IPS-NIHi7 (cell line): ENCODE data around the gene DEFB113.
A peak's percentile ranks its signal among the peaks of the same experiment; 100 is the strongest.

Experiments used
- DNase-seq: peaks from one replicate; pipeline ENCODE4 v3.0.0; 2012; ENCODE audit warnings: mixed read lengths; ENCODE audit errors: extremely low spot score

DEFB113 gene

GRCh38 chr6:49935387-49935786 lies 34.0 kb downstream of the DEFB113 start:
- DNase-seq = no peak

- DNase-seq = no peak
Measured at GRCh38 chr6:49934770-49935169, 34.7 kb downstream of the DEFB113 start.

DNA sequence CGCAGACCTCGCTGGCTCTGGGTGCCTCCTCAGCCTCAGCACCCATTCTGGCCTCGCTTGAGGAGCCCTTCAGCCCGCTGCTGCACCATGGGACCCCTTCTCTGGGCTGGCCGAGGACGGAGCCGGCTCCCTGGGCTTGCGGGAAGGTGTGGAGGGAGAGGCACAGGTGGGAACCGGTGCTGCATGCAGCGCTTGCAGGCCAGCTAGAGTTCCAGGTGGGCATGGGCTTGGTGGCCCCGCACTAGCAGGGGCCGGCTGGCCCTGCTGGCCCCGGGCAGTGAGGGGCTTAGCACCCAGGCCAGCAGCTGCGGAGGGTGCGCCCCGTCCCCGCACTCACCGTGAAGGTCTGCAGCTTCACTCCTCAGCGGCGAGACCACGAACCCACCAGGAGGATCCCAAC lies 35.9 kb downstream of the DEFB113 start:
- no peak for DNase-seq

GRCh38 chr6:49929340-49929739 lies 40.1 kb downstream of the DEFB113 start:
- no peak for DNase-seq

GRCh38 chr6:49923826-49924225 lies 45.6 kb downstream of the DEFB113 start:
- DNase-seq = peak; percentile 26

DNA sequence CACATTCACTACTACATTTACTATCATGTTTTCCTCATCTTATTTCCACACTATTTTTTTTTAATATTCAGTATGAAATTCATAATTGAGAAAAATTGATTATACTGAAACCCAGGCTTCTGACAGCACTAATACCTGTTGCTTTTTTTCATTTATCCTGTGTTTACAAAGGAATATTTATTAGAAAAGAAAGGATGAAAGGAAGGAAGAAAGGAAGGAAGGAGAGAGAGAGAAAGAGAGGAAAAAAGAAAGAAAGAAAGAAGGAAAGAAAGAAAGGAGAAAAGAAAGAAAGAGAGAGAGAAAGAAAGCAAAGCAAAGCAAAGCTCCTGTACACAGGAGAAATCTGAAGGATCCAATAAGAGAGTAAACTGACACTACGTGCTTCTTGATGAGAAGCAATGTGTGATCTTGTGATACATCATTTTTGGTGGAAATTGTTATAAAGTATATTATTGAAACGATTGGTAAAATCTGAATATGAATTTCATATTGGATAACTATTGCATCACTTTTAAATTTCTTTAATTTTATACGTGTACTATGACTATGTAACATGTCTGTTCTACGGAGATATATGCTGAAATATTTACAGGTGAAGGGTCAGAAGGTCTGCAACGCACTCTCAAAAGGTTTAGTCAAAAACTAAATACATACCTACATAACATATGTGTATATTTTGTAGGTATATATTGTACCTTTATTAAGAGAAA lies 49.3 kb downstream of the DEFB113 start:
- DNase-seq = no peak

- DNase-seq = no peak
Measured at GRCh38 chr6:49919261-49919660, 50.2 kb downstream of the DEFB113 start.

DNA sequence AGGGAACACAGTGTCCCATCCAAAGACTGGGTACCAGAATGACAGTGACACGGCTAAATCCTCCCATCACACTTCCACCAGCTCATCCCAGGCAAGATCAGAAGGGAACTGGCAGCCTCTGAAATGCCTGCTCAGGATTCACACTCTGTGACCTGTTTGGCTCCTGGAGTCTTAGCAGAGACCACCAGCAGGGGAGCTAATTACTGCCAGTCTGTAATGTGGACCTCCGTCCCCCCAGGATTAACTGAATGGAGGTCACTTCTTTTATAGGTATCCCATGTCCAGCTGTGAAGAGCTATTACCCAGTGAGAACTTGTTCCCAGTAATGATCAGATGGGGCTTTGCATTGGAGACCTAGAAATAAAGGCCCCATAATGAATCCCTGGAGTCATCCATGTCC lies 50.6 kb downstream of the DEFB113 start:
- peak; percentile 24 for DNase-seq
